ENCODE data around the gene ZBTB47. TPM values are rescaled to one million over a fixed set of nuclear protein-coding genes. Genes with fewer than 3 reads are reported as not detected.
A peak's percentile ranks its signal among the peaks of the same experiment; 100 is the strongest.

Gene ZBTB47
- total and polyA plus RNA-seq, 2 experiments from 2014 or later, result 0.48 to 2.8 TPM

- Mint-ChIP-seq H3K27ac (no peak overlapping the region), H3K4me3 (no peak overlapping the region), H3K4me1 (peaks cover 5% of the 10 kb centered on the region; the same call in 2 of the 3 replicates), H3K9me3 (no peaks in the 10 kb centered on the region), H3K36me3 (ENCODE audit: low read depth) (no peaks in the 10 kb centered on the region), H3K27me3 (ENCODE audit: insufficient read depth, low read depth, poor library complexity) (peaks cover 1% of the 10 kb centered on the region)
- DNase-seq (ENCODE audit: low spot score), result no peak
- TF ChIP-seq CREB1 (CRISPR knock-in tag; IDR thresholded peaks at IDR 0.05; ENCODE audit: low read depth) (no peak), NANOG (IDR thresholded peaks at IDR 0.05; ENCODE audit: borderline replicate concordance) (no peak), ZNF331 (CRISPR knock-in tag; IDR thresholded peaks at IDR 0.05; ENCODE audit: low read depth) (no peak), POLR2AphosphoS5 (IDR thresholded peaks at IDR 0.05; ENCODE audit: low read depth) (no peak), CTCF (conservative IDR thresholded peaks at IDR 0.05; ENCODE audit: low read depth in 2 of 2) (peak in 1 of 2 experiments; percentile 10; a peak in 1 of 4 replicates)
- H2AFZ ChIP-seq, result no peak overlapping the region
- H4K20me1 ChIP-seq (replicated peaks; ENCODE audit: insufficient read depth), result no peaks in the 10 kb centered on the region
- no peaks in the 10 kb centered on the region for H3K27me3 ChIP-seq (ENCODE audit: insufficient read depth)
- no peaks in the 10 kb centered on the region for H3K4me1 ChIP-seq (ENCODE audit: insufficient read depth)
- no peaks in the 10 kb centered on the region for H3F3A ChIP-seq (replicated peaks; ENCODE audit: low read depth)
- H3K79me2 ChIP-seq (replicated peaks; ENCODE audit: insufficient read depth), result no peaks in the 10 kb centered on the region
- H3K27ac ChIP-seq (ENCODE audit: low read depth), result no peak overlapping the region
- no peak overlapping the region for H3K4me2 ChIP-seq
- H3K36me3 ChIP-seq (ENCODE audit: insufficient read depth), result no peaks in the 10 kb centered on the region
- no peaks in the 10 kb centered on the region for H3K9me2 ChIP-seq (ENCODE audit: insufficient read depth)
- no peak overlapping the region for H3K4me3 ChIP-seq
- ATAC-seq, result no peak
Measured at GRCh38 chr3:42697289-42698051, 44.0 kb downstream of the ZBTB47 start.

DNA sequence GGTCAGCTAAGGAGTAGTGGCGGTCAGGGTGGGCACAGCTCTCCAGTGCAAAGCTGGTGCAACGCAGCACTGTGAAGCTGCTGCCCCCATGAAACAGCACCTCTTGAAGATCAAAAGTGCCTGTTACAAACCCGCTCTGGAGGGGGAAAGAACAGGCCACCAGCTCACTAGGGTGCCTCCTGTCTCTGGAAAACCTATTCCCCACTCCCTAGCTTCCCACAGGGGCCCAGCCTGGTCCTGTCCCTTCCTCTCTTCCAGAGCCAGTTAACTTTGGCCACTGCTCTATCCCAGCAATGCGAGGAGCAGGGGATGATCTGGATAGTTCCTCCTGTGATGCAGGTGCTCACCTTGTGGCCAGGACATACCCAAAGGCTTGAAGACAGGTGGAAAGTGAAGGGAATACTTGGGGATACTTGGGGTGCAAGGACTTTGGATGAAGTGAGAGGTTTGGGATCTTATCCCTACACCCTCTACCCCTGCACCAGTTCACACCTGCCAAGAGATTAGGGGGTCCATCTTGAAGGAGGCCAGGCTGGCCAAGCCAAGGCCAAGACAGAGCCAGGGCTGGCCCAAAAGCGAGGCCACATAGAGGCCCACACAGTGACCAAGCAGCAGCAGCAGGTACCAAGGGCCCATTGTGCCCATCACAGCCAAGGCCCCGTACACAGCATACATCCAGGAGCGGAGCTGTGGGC, 44.9 kb downstream of the ZBTB47 start:
- no peaks in the 10 kb centered on the region for H3K9me3 Mint-ChIP-seq
- no peak for DNase-seq (ENCODE audit: low spot score)
- ATAC-seq, result no peak

More for the DNA sequence above, 44.9 kb downstream of the ZBTB47 start:
- Histone ChIP-seq H3K4me3 (no peak overlapping the region), H3K9me2 (ENCODE audit: insufficient read depth) (no peaks in the 10 kb centered on the region), H4K20me1 (replicated peaks; ENCODE audit: insufficient read depth) (no peaks in the 10 kb centered on the region), H2AFZ (no peak overlapping the region), H3K27ac (ENCODE audit: low read depth) (no peak overlapping the region), H3K4me1 (ENCODE audit: insufficient read depth) (no peaks in the 10 kb centered on the region), H3F3A (replicated peaks; ENCODE audit: low read depth) (no peaks in the 10 kb centered on the region), H3K27me3 (ENCODE audit: insufficient read depth) (no peaks in the 10 kb centered on the region), H3K79me2 (replicated peaks; ENCODE audit: insufficient read depth) (no peaks in the 10 kb centered on the region), H3K36me3 (ENCODE audit: insufficient read depth) (no peaks in the 10 kb centered on the region), H3K4me2 (no peak overlapping the region)
- Mint-ChIP-seq H3K36me3 (ENCODE audit: low read depth) (no peaks in the 10 kb centered on the region), H3K4me1 (peaks cover 8% of the 10 kb centered on the region), H3K27me3 (ENCODE audit: insufficient read depth, low read depth, poor library complexity) (peaks cover 8% of the 10 kb centered on the region), H3K27ac (no peak overlapping the region), H3K4me3 (no peak overlapping the region)
- TF ChIP-seq CTCF (conservative IDR thresholded peaks at IDR 0.05; ENCODE audit: low read depth in 2 of 2) (no peak), EZH2 (IDR thresholded peaks at IDR 0.05; ENCODE audit: low read depth, unreplicated experiment) (no peak), EZH2phosphoT487 (IDR thresholded peaks at IDR 0.05; ENCODE audit: unreplicated experiment) (no peak), POLR2AphosphoS5 (IDR thresholded peaks at IDR 0.05; ENCODE audit: low read depth) (no peak), ZNF331 (CRISPR knock-in tag; IDR thresholded peaks at IDR 0.05; ENCODE audit: low read depth) (no peak), STAT1 (IDR thresholded peaks at IDR 0.05; ENCODE audit: unreplicated experiment) (no peak), NANOG (IDR thresholded peaks at IDR 0.05; ENCODE audit: borderline replicate concordance) (no peak)
- TF ChIP-seq, protein P1, sequence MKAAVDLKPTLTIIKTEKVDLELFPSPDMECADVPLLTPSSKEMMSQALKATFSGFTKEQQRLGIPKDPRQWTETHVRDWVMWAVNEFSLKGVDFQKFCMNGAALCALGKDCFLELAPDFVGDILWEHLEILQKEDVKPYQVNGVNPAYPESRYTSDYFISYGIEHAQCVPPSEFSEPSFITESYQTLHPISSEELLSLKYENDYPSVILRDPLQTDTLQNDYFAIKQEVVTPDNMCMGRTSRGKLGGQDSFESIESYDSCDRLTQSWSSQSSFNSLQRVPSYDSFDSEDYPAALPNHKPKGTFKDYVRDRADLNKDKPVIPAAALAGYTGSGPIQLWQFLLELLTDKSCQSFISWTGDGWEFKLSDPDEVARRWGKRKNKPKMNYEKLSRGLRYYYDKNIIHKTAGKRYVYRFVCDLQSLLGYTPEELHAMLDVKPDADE (IDR thresholded peaks at IDR 0.05), result no peak
- TF ChIP-seq, protein P2, sequence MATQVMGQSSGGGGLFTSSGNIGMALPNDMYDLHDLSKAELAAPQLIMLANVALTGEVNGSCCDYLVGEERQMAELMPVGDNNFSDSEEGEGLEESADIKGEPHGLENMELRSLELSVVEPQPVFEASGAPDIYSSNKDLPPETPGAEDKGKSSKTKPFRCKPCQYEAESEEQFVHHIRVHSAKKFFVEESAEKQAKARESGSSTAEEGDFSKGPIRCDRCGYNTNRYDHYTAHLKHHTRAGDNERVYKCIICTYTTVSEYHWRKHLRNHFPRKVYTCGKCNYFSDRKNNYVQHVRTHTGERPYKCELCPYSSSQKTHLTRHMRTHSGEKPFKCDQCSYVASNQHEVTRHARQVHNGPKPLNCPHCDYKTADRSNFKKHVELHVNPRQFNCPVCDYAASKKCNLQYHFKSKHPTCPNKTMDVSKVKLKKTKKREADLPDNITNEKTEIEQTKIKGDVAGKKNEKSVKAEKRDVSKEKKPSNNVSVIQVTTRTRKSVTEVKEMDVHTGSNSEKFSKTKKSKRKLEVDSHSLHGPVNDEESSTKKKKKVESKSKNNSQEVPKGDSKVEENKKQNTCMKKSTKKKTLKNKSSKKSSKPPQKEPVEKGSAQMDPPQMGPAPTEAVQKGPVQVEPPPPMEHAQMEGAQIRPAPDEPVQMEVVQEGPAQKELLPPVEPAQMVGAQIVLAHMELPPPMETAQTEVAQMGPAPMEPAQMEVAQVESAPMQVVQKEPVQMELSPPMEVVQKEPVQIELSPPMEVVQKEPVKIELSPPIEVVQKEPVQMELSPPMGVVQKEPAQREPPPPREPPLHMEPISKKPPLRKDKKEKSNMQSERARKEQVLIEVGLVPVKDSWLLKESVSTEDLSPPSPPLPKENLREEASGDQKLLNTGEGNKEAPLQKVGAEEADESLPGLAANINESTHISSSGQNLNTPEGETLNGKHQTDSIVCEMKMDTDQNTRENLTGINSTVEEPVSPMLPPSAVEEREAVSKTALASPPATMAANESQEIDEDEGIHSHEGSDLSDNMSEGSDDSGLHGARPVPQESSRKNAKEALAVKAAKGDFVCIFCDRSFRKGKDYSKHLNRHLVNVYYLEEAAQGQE (IDR thresholded peaks at IDR 0.05; ENCODE audit: unreplicated experiment), result no peak
